Caco-2 (cell line): ENCODE data around the gene NFASC. TPM values are rescaled to one million over a fixed set of nuclear protein-coding genes. Genes with fewer than 3 reads are reported as not detected.

Source experiments
- BruUV-seq: library from RNA; stranded (reverse); fragments of 400-500 nt; replicated peaks from 2 replicates; lab custom pipeline; 2021; lab: Mats Ljungman, UMichigan
- CTCF ChIA-PET: fragments of 300-600 bp; sonication (Branson Sonifier 250); formaldehyde crosslinking; loops from one replicate; lab custom pipeline; 2022; ENCODE audit warnings: antibody characterized with exemption; lab: Charles Lee
- POLR2A ChIA-PET: fragments of 300-600 bp; sonication (Branson Sonifier 250); formaldehyde crosslinking; loops from one replicate; lab custom pipeline; 2022; ENCODE audit warnings: antibody characterized with exemption; lab: Charles Lee
- DNase-seq, 2 experiments: peaks; one replicate each; pipeline versions ENCODE4 v3.0.0 to v3.0.0-alpha.2; 2020 to 2022
- H3K27me3 ChIP-seq: replicated peaks from 2 replicates; pipeline ENCODE4 v1.6.0; 2011; ENCODE audit warnings: low read length; ENCODE audit not compliant: control insufficient read depth, insufficient read depth
- H3K36me3 ChIP-seq: 2 replicates; pipeline ENCODE4 v1.5.1; 2011; ENCODE audit warnings: low read length; ENCODE audit not compliant: control insufficient read depth, insufficient read depth
- H3K4me1 ChIP-seq: fragments of 250-450 bp; sonication (Bioruptor Pico); 2 replicates; pipeline ENCODE4 v1.5.1; 2020; ENCODE audit warnings: mild to moderate bottlenecking
- H3K4me3 ChIP-seq: 2 replicates; pipeline ENCODE4 v1.5.1; 2011; ENCODE audit warnings: low read depth, mild to moderate bottlenecking, control low read depth, low read length
- H3K9me3 ChIP-seq: fragments of 250-450 bp; sonication (Bioruptor Pico); 2 replicates; pipeline ENCODE4 v1.5.1; 2020; ENCODE audit warnings: mild to moderate bottlenecking, moderate library complexity
- H3K27ac Mint-ChIP-seq: one replicate; pipeline ENCODE4 v1.8.0; 2022; ENCODE audit warnings: mixed read lengths; ENCODE audit not compliant: unreplicated experiment
- H3K27me3 Mint-ChIP-seq: one replicate; pipeline ENCODE4 v1.8.0; 2022; ENCODE audit warnings: mixed read lengths; ENCODE audit not compliant: insufficient read depth, unreplicated experiment
- H3K36me3 Mint-ChIP-seq: one replicate; pipeline ENCODE4 v1.8.0; 2022; ENCODE audit warnings: mild to moderate bottlenecking, mixed read lengths; ENCODE audit not compliant: insufficient read depth, unreplicated experiment
- H3K4me1 Mint-ChIP-seq: one replicate; pipeline ENCODE4 v1.8.0; 2022; ENCODE audit warnings: low read depth, mixed read lengths; ENCODE audit not compliant: unreplicated experiment
- H3K4me3 Mint-ChIP-seq: one replicate; pipeline ENCODE4 v1.8.0; 2022; ENCODE audit warnings: mild to moderate bottlenecking, moderate library complexity, mixed read lengths; ENCODE audit not compliant: unreplicated experiment
- H3K9me3 Mint-ChIP-seq: one replicate; pipeline ENCODE4 v1.8.0; 2022; ENCODE audit warnings: mixed read lengths; ENCODE audit not compliant: unreplicated experiment
- CTCF ChIP-seq, 2 experiments: fragments of 200-600 bp in 1 of 2; IDR thresholded peaks; 1 replicate in 1 of 2; 2 replicates in 1 of 2; pipeline versions ENCODE4 v1.5.1 to v1.8.0; 2011 to 2022; ENCODE audit warnings: antibody characterized with exemption in 1 of 2, control low read depth in 1 of 2, inconsistent platforms in 1 of 2, low read depth in 1 of 2, low read length in 1 of 2, mild to moderate bottlenecking in 1 of 2, moderate library complexity in 1 of 2; ENCODE audit not compliant: insufficient read depth in 1 of 2, severe bottlenecking in 1 of 2, unreplicated experiment in 1 of 2
- intact Hi-C: fragments of 100-400 bp; cut with micrococcal nuclease; formaldehyde crosslinking; loops from one replicate; pipeline ENCODE4 v1.10.0; 2022; ENCODE audit not compliant: unreplicated experiment
- total RNA-seq: library from RNA; stranded (reverse); gene quantifications from 2 replicates; pipeline ENCODE4 v1.2.3, GENCODE V29; 2022

NFASC gene
- total RNA-seq, 1 experiment from 2014 or later: 1.3 TPM

GRCh38 chr1:205001162-205001561 lies 130.5 kb downstream of the NFASC start:
- Mint-ChIP-seq H3K27me3 (peaks cover 1% of the 10 kb centered on the region), H3K4me1 (peaks cover 10% of the 10 kb centered on the region), H3K36me3 (no peaks in the 10 kb centered on the region), H3K4me3 (no peak overlapping the region), H3K9me3 (no peaks in the 10 kb centered on the region), H3K27ac (no peak overlapping the region)
- intact Hi-C loops: no loop called here
- H3K4me1 ChIP-seq: peaks cover 11% of the 10 kb centered on the region; the same call in 1 of the 2 replicates
- ChIA-PET POLR2A (no interaction called here), CTCF (interaction anchor here (0.6 kb wide), 1 partner anchor 61 kb away, joined by 3 read pairs; no protein-coding TSS in a partner anchor)
- no peak overlapping the region for H3K4me3 ChIP-seq
- no peak for TF ChIP-seq CTCF (IDR thresholded peaks at IDR 0.05; ENCODE audit: insufficient read depth in 1 of 2, low read depth in 1 of 2, low read length in 1 of 2, severe bottlenecking in 1 of 2, unreplicated experiment in 1 of 2)
- no TSS peak for BruUV-seq
- no peak for DNase-seq
- no peaks in the 10 kb centered on the region for H3K27me3 ChIP-seq
- H3K9me3 ChIP-seq: no peaks in the 10 kb centered on the region
- H3K36me3 ChIP-seq: no peaks in the 10 kb centered on the region

DNA sequence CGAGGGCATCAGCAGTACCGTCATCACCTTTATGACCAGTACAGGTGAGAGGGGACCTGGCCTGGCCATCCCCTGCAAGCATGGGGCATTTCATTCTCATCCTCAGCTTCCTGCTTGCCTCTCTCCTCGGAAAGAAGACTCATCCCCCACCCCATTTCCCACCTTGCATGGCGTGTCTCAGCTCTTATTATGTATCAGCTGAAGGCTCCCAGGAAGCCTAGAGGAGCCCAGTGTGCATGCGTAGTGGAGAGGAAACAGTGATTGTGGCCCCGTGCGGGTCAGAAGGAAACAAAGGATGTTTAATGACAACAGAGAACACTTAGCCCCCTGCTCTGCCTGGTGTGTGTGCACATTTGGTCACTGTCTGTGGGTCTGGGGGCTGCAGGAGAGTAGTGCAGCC lies 132.0 kb downstream of the NFASC start:
- Histone ChIP-seq H3K36me3 (no peaks in the 10 kb centered on the region), H3K4me3 (no peak overlapping the region), H3K4me1 (peaks cover 11% of the 10 kb centered on the region; the same call in 1 of the 2 replicates), H3K9me3 (no peaks in the 10 kb centered on the region), H3K27me3 (no peaks in the 10 kb centered on the region)
- Mint-ChIP-seq H3K9me3 (no peaks in the 10 kb centered on the region), H3K4me3 (no peak overlapping the region), H3K4me1 (peaks cover 10% of the 10 kb centered on the region), H3K27ac (no peak overlapping the region), H3K27me3 (peaks cover 8% of the 10 kb centered on the region), H3K36me3 (no peaks in the 10 kb centered on the region)
- intact Hi-C loops: no loop called here
- TF ChIP-seq CTCF (IDR thresholded peaks at IDR 0.05; ENCODE audit: insufficient read depth in 1 of 2, low read depth in 1 of 2, low read length in 1 of 2, severe bottlenecking in 1 of 2, unreplicated experiment in 1 of 2): no peak
- CTCF ChIA-PET: interaction anchor here (0.8 to 1.5 kb wide), 3 partner anchors 13 to 196 kb away, joined by 3 to 8 read pairs (median 6); no protein-coding TSS in a partner anchor
- no peak for DNase-seq
- no TSS peak for BruUV-seq
- POLR2A ChIA-PET: no interaction called here

- no peaks in the 10 kb centered on the region for H3K36me3 ChIP-seq
- intact Hi-C loops: no loop called here
- Mint-ChIP-seq H3K9me3 (no peaks in the 10 kb centered on the region), H3K27me3 (peaks cover 8% of the 10 kb centered on the region), H3K36me3 (no peaks in the 10 kb centered on the region), H3K4me1 (peaks cover 10% of the 10 kb centered on the region), H3K27ac (no peak overlapping the region), H3K4me3 (no peak overlapping the region)
- ChIA-PET CTCF (interaction anchor here (0.8 to 1.5 kb wide), 4 partner anchors 14 to 270 kb away, joined by 3 to 8 read pairs (median 4); no protein-coding TSS in a partner anchor), POLR2A (no interaction called here)
- no peak overlapping the region for H3K4me3 ChIP-seq
- peaks cover 11% of the 10 kb centered on the region; the same call in 1 of the 2 replicates for H3K4me1 ChIP-seq
- no peaks in the 10 kb centered on the region for H3K9me3 ChIP-seq
- H3K27me3 ChIP-seq: no peaks in the 10 kb centered on the region
- no TSS peak for BruUV-seq
- DNase-seq: peak; percentile 53 to 61
- TF ChIP-seq CTCF (IDR thresholded peaks at IDR 0.05; ENCODE audit: insufficient read depth in 1 of 2, low read depth in 1 of 2, low read length in 1 of 2, severe bottlenecking in 1 of 2, unreplicated experiment in 1 of 2): no peak
These were observed 132.9 kb downstream of the NFASC start for GRCh38 chr1:205003358-205004131.
